ENCODE data around the gene ITPRID2. TPM values are rescaled to one million over a fixed set of nuclear protein-coding genes. Genes with fewer than 3 reads are reported as not detected.

The ITPRID2 gene
- total and polyA plus RNA-seq, 2 of the 4 experiments (the other 2 are of a cell fraction), result 74.1 to 187 TPM

- Histone ChIP-seq H3K14ac (replicated peaks; ENCODE audit: low read depth, low read length) (no peak overlapping the region), H3K4me3 (ENCODE audit: insufficient read depth, low read depth, low read length) (no peak overlapping the region), H3K4ac (ENCODE audit: low read depth, low read length) (no peak overlapping the region), H3K27ac (ENCODE audit: insufficient read depth, low read length) (no peak overlapping the region), H4K5ac (ENCODE audit: low read depth, low read length) (no peak overlapping the region), H3K27me3 (ENCODE audit: control insufficient read depth, insufficient read depth, low read length) (no peaks in the 10 kb centered on the region), H3K18ac (ENCODE audit: low read depth, low read length) (no peak overlapping the region), H4K20me1 (ENCODE audit: insufficient read depth, low read length) (no peaks in the 10 kb centered on the region), H3K23ac (ENCODE audit: low read depth, low read length) (no peak overlapping the region), H3K4me2 (ENCODE audit: low read depth, low read length) (no peak overlapping the region), H2AK9ac (replicated peaks; ENCODE audit: low read depth, low read length, poor library complexity) (no peak overlapping the region), H4K91ac (ENCODE audit: insufficient read depth, low read depth, low read length) (no peak overlapping the region), H3K36me3 (ENCODE audit: control insufficient read depth, insufficient read depth, low read length) (no peaks in the 10 kb centered on the region), H3K9me1 (ENCODE audit: insufficient read depth, low read length) (0 out of 2 replicates have a peak, but pooled peaks cover 2% of the 10 kb centered on the region), H2BK20ac (ENCODE audit: low read depth, low read length) (no peak overlapping the region), H3K79me1 (ENCODE audit: low read depth in 1 of 2, low read length in 2 of 2) (no peaks in the 10 kb centered on the region), H3K4me1 (ENCODE audit: control insufficient read depth, insufficient read depth, low read length) (peaks cover 3% of the 10 kb centered on the region; the same call in 1 of the 2 replicates), H2AFZ (replicated peaks; ENCODE audit: low read length, poor library complexity) (no peak overlapping the region), H2BK120ac (ENCODE audit: low read depth, low read length) (no peak overlapping the region), H3K9me3 (ENCODE audit: control insufficient read depth, insufficient read depth, low read length) (no peaks in the 10 kb centered on the region), H2BK15ac (ENCODE audit: low read depth, low read length) (no peak overlapping the region), H3K56ac (ENCODE audit: extremely low read depth, insufficient read depth, low read length) (no peak overlapping the region), H2BK5ac (ENCODE audit: low read depth, low read length, poor library complexity, severe bottlenecking) (no peak overlapping the region), H2AK5ac (ENCODE audit: low read depth, low read length) (no peak overlapping the region), H4K8ac (ENCODE audit: low read depth in 2 of 2, low read length in 2 of 2) (no peak overlapping the region), H3K9ac (ENCODE audit: low read depth, low read length) (no peak overlapping the region)
- dilution Hi-C loops (cut with HindIII; ENCODE audit: low sequenced_read_pairs, unreplicated experiment) (no loop called here), in situ Hi-C loops (cut with MboI; ENCODE audit: low sequenced_read_pairs) (no loop called here), intact Hi-C loops (cut with micrococcal nuclease) (no loop called here)
- ChIA-PET CTCF (interaction anchor here (0.6 kb wide), 1 partner anchor 107 kb away, joined by 3 read pairs; no protein-coding TSS in a partner anchor), POLR2A (ENCODE audit: unreplicated experiment) (no interaction called here)
- TF ChIP-seq FOS (IDR thresholded peaks at IDR 0.05; ENCODE audit: low read depth, low read length), result no peak
- no peak for TF ChIP-seq CTCF (conservative IDR thresholded peaks at IDR 0.05; ENCODE audit: low read depth, low read length)
- TF ChIP-seq RAD21 (IDR thresholded peaks at IDR 0.05; ENCODE audit: low read length), result no peak
- no peak for TF ChIP-seq BHLHE40 (IDR thresholded peaks at IDR 0.05; ENCODE audit: low read depth, low read length)
- no peak for TF ChIP-seq SMC3 (IDR thresholded peaks at IDR 0.05; ENCODE audit: low read depth, low read length)
- no peak for TF ChIP-seq MXI1 (IDR thresholded peaks at IDR 0.05; ENCODE audit: borderline replicate concordance, low read depth, low read length)
- TF ChIP-seq RFX5 (IDR thresholded peaks at IDR 0.05; ENCODE audit: low read depth, low read length), result no peak
- no peak for TF ChIP-seq NFE2L2 (IDR thresholded peaks at IDR 0.05; ENCODE audit: low read depth, low read length)
- TF ChIP-seq RCOR1 (IDR thresholded peaks at IDR 0.05; ENCODE audit: insufficient replicate concordance, low read length), result no peak
- TF ChIP-seq MAFK (IDR thresholded peaks at IDR 0.05; ENCODE audit: low read depth, low read length), result no peak
- no peak for TF ChIP-seq USF2 (IDR thresholded peaks at IDR 0.05; ENCODE audit: low read depth, low read length)
- TF ChIP-seq MAZ (IDR thresholded peaks at IDR 0.05; ENCODE audit: borderline replicate concordance, low read depth, low read length), result no peak
- no peak for TF ChIP-seq CEBPB (IDR thresholded peaks at IDR 0.05; ENCODE audit: low read depth, low read length)
- WGBS, 2 experiments (ENCODE audit: extremely low coverage in 2 of 2, insufficient read length in 1 of 2), result no CpG with 5 or more reads among the region's 1 CpG
- peak; percentile 18 for DNase-seq
- BruUV-seq (replicated peaks), result no TSS peak
- ATAC-seq (ENCODE audit: low read depth), result no peak
Measured at GRCh38 chr2:181958726-181959125, 67.2 kb downstream of the ITPRID2 start.

Measured in IMR-90 (cell line).